ENCODE results near the gene FUBP3.

GRCh38 chr9:130610862-130611707 lies 31.7 kb downstream of the FUBP3 start:
- TF ChIP-seq CTCF (IDR thresholded peaks at IDR 0.05) (no peak), POLR2A (IDR thresholded peaks at IDR 0.05; ENCODE audit: low read depth) (no peak)
